Fibroblast of pulmonary artery (primary cell): ENCODE measurements around the gene COL24A1.
A peak's percentile ranks its signal among the peaks of the same experiment; 100 is the strongest.
"Not testable (repeated sequence)": the region's sequence is repeated elsewhere in the genome, so short reads cannot be mapped to it uniquely, and the experiment has no call there.

Experiments used
- DNase-seq: peaks from one replicate; pipeline ENCODE4 v3.0.0-alpha.2; 2010; ENCODE audit warnings: low read depth
- H3K4me3 ChIP-seq: replicated peaks from 2 replicates; pipeline ENCODE4 v1.5.1; 2011; ENCODE audit warnings: low read depth, mild to moderate bottlenecking, control low read depth, low read length, moderate library complexity
- TF ChIP-seq, protein P1 (sequence below): IDR thresholded peaks from 2 replicates; pipeline ENCODE4 v1.5.1; 2011; ENCODE audit warnings: mild to moderate bottlenecking, control low read depth, low read length, inconsistent platforms; ENCODE audit errors: missing control alignments

Gene COL24A1

DNA sequence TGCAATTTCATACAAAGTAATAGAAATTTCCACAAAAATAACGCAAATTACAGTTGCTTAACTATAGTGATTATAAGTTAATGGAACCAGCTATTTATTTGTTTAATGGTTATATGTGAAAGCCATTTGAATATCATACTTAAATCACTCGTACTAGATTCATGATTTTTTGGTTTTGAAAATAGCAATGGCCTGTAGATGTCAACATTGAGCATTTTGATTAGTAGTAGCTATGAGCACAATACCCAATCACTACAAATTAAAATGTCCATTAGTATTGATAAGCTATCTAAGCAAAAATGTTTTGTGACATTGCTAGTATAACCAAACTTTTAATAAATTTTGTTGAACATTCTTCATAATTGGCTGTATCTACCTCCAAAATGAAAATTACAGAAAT, 10.0 kb downstream of the COL24A1 start:
- TF ChIP-seq, protein P1, sequence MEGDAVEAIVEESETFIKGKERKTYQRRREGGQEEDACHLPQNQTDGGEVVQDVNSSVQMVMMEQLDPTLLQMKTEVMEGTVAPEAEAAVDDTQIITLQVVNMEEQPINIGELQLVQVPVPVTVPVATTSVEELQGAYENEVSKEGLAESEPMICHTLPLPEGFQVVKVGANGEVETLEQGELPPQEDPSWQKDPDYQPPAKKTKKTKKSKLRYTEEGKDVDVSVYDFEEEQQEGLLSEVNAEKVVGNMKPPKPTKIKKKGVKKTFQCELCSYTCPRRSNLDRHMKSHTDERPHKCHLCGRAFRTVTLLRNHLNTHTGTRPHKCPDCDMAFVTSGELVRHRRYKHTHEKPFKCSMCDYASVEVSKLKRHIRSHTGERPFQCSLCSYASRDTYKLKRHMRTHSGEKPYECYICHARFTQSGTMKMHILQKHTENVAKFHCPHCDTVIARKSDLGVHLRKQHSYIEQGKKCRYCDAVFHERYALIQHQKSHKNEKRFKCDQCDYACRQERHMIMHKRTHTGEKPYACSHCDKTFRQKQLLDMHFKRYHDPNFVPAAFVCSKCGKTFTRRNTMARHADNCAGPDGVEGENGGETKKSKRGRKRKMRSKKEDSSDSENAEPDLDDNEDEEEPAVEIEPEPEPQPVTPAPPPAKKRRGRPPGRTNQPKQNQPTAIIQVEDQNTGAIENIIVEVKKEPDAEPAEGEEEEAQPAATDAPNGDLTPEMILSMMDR = peak; percentile 29
- no peak overlapping the region for H3K4me3 ChIP-seq
- no peak for DNase-seq

DNA sequence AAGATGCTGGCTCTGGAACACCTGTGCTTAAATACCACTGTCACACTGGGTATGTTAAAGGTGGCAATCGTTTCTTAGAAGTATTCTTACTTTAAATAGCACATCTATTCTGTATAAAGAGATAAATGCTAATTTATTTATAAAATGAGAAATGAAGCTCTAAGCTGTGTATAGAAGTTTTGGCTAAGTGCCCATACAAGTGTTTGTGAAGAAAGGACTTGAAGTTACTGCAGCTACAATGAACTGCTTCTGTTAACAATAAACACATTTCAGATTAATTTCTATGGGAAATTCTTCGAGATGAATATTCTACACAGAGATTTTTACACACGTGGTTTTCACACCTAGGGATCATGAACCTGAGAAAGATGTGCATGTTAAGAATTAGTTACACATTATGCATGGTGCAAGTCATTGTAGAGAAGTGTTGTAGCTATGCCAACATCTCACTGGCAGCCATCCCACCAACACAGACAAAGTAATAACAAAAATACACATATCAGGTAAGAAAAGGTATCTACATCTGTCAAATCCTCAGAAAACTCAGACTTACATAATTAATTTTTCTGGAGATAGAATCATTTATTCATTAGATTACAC, 16.2 kb downstream of the COL24A1 start:
- TF ChIP-seq, protein P1 = no peak
- H3K4me3 ChIP-seq = no peak overlapping the region
- DNase-seq = no peak

DNA sequence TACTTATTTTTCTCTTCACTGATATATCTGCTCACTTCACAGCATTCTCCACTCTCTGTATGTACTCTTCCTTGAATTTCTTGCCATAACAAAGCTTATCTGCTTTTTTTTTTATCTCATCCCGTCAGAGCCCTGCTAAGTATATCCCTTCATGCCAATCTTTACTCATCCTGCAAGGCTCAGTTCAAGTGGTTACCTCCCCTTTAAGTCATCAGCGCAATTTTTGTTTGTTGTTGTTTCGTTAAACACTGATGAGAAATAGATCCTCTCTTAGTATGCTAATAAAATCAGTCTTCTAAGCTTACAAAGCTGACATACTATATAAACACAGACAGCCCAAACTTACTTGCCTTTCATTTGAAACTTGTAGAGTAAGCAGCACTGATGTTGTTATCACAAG, 17.8 kb downstream of the COL24A1 start:
- TF ChIP-seq, protein P1 = no peak
- no peak overlapping the region for H3K4me3 ChIP-seq
- DNase-seq = no peak

DNA sequence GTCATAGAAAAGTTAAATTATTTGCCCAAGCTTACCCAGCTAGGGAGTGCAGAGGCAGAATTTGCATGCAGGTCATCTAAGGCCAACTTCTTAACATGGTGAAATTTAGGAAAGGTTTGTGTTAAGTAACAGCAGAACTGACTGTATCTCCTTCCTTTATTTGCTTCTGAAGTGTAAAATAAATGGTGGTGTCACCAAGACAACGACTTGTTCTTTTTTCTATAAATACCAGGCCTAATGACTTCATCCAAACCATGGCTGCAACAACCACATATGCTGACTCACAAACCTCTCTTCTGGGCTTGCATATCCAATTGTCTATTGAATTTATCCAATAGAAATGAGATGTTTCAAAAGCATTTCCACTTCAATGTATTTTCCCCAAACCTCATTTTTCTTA, 19.1 kb downstream of the COL24A1 start:
- TF ChIP-seq, protein P1 = no peak
- DNase-seq = peak; percentile 82
- no peak overlapping the region for H3K4me3 ChIP-seq

DNA sequence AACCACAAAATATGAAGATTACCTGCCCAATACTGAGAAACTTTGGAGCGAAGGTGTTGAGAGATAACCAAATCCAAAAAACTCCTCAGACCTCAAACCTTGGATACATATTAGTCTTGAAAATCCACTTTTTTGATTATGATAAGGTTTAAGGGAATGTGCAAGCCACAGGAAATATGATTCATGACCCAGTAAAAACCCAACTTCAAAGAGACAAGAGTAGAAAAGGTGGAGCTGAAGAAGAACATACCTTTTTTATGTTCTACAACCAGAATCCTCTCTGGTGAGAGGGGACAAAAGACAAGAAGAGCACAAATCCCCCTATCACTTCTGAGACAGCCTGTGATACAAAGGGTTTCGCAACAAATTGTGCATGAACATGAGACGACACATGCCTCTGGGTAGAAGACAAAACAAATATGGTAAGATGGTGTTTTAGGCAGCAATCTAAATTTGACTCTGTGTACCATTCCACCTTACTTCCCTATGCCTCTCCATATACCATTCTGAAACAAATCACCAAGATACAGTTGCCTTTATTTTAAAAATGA, 37.3 kb downstream of the COL24A1 start:
- TF ChIP-seq, protein P1 = no peak

DNA sequence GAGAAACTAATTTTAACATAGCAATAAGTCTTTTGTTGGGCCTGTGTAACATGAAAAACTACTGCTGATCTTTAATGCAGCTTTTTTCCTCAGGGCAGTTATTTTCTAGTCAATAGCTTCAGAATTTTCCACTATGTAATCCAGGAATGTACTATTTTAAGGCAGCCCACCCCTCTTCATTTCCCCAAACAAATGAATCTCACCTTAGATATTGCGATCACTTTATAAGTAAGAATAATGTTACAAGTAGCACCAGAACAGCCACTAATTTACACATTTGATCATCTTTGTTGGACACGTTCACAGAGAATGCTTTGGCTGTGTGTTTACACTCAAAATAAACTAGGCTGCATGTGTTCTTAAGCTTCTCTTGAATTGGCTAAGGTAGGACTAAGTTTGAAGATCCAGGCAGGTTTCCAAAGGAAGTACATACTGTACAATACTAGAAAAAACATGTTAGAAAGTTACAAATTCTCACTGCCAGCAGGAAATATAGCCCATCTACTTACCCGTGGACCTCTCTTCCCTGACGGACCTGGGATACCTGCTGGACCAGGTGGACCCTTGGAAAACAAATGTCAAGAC, 41.7 kb downstream of the COL24A1 start:
- H3K4me3 ChIP-seq = no peak overlapping the region
- TF ChIP-seq, protein P1 = no peak
- DNase-seq = no peak

More for the DNA sequence above, 37.3 kb downstream of the COL24A1 start:
- peak; percentile 4 for DNase-seq
- no peak overlapping the region for H3K4me3 ChIP-seq

DNA sequence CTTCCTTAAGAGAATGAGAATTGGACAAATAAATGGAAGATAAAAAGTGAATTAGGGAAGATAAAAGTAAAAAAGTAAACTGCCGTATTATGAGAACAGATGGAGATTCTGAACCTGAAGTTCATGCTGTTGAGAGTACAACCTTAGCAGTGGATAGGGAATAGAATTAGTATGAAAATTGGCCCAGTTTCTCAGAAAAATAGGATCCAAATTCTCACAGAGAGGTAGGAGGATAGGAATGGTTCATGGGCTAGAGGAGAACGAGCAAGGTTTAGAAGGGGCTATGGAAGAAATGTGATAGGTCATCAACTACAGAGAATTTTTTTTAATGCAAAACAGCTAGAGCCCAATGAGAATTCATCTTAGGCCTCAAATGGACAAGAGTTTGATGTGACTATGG, 42.3 kb downstream of the COL24A1 start:
- DNase-seq = no peak
- TF ChIP-seq, protein P1 = no peak
- no peak overlapping the region for H3K4me3 ChIP-seq

DNA sequence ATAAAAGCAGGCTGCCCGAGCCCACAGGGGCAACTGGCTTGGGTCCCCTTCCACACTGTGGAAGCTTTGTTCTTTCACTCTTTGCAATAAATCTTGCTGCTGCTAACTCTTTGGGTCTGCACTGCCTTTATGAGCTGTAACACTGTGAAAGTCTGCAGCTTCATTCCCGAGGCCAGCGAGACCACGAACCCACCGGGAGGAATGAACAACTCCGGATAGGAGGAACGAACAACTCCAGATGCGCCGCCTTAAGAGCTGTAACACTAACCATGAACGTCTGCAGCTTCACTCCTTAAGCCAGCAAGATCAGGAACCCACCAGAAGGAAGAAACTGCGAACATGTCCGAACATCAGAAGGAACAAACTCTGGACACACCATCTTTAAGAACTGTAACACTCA, 45.0 kb downstream of the COL24A1 start:
- H3K4me3 ChIP-seq, DNase-seq: not testable (repeated sequence)
